Upper lobe of right lung (tissue), 1 donor: Measurements from ENCODE around the gene SUCO. TPM values are rescaled to one million over a fixed set of nuclear protein-coding genes. Genes with fewer than 3 reads are reported as not detected.

Source experiments
- ATAC-seq: fragments of 200-7000 bp; cut with Tn5 transposase; one replicate; pipeline ENCODE4 v1.9.1; 2020; ENCODE audit warnings: mild to moderate bottlenecking, moderate library complexity
- DNase-seq: peaks from one replicate; pipeline ENCODE4 v3.0.0-alpha.2; 2020
- H3K27ac ChIP-seq: fragments of 200-600 bp; one replicate; pipeline ENCODE4 v1.8.0; 2022
- H3K27me3 ChIP-seq: fragments of 200-600 bp; one replicate; pipeline ENCODE4 v1.8.0; 2022; ENCODE audit warnings: mild to moderate bottlenecking
- H3K36me3 ChIP-seq: fragments of 200-600 bp; one replicate; pipeline ENCODE4 v1.8.0; 2022
- H3K4me1 ChIP-seq: fragments of 200-600 bp; one replicate; pipeline ENCODE4 v1.8.0; 2022
- H3K4me3 ChIP-seq: fragments of 200-600 bp; one replicate; pipeline ENCODE4 v1.8.0; 2022; ENCODE audit warnings: mild to moderate bottlenecking
- H3K9me3 ChIP-seq: fragments of 200-600 bp; one replicate; pipeline ENCODE4 v1.8.0; 2022
- intact Hi-C: fragments of 100-400 bp; cut with DNase I; formaldehyde crosslinking; loops from one replicate; pipeline ENCODE4 v1.11.0; 2022
- total RNA-seq: library from RNA; stranded (reverse); fragmentation: NEBNext Ultra II Directional; extraction: Animal tissue kit (Norgen Biotek cat#: 25700); gene quantifications from one replicate; pipeline ENCODE4 v1.2.1, GENCODE V29; 2021
- TF ChIP-seq, protein P1 (sequence below): fragments of 200-600 bp; IDR thresholded peaks from one replicate; pipeline ENCODE4 v1.8.0; 2022; ENCODE audit warnings: antibody characterized with exemption
- donor health status: DM: no; HTN: yes; CAD: no; lungs with severe emphysema.

SUCO gene
- total RNA-seq, 1 donor from 2014 or later: 34.1 TPM

DNA sequence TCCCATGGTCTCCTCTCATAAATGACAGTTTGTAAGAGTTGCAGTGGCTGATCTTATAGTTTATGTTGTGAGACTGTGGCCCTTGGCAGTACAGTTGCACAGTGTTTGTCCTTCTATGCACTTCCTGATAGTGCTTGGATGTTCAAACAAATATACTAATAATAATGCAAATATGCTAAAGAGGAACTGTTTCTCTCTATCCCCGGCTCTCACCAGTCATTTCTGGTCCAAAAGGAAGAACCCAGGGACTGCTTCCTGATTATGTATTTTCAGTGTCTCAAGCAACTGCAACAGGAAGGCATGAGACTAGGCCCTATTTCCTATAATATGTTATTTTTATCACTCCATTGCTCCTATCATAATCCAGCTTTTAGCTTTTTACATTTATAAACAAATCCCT lies 17.0 kb upstream of the SUCO start:
- ATAC-seq: peak; percentile 76
- DNase-seq: no peak
- intact Hi-C loops: no loop called here
- TF ChIP-seq, protein P1, sequence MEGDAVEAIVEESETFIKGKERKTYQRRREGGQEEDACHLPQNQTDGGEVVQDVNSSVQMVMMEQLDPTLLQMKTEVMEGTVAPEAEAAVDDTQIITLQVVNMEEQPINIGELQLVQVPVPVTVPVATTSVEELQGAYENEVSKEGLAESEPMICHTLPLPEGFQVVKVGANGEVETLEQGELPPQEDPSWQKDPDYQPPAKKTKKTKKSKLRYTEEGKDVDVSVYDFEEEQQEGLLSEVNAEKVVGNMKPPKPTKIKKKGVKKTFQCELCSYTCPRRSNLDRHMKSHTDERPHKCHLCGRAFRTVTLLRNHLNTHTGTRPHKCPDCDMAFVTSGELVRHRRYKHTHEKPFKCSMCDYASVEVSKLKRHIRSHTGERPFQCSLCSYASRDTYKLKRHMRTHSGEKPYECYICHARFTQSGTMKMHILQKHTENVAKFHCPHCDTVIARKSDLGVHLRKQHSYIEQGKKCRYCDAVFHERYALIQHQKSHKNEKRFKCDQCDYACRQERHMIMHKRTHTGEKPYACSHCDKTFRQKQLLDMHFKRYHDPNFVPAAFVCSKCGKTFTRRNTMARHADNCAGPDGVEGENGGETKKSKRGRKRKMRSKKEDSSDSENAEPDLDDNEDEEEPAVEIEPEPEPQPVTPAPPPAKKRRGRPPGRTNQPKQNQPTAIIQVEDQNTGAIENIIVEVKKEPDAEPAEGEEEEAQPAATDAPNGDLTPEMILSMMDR: no peak
- H3K4me3 ChIP-seq: no peak overlapping the region
- H3K36me3 ChIP-seq: no peaks in the 10 kb centered on the region
- H3K9me3 ChIP-seq: no peaks in the 10 kb centered on the region
- no peak overlapping the region for H3K27ac ChIP-seq
- H3K27me3 ChIP-seq: no peaks in the 10 kb centered on the region
- peaks cover 5% of the 10 kb centered on the region for H3K4me1 ChIP-seq

DNA sequence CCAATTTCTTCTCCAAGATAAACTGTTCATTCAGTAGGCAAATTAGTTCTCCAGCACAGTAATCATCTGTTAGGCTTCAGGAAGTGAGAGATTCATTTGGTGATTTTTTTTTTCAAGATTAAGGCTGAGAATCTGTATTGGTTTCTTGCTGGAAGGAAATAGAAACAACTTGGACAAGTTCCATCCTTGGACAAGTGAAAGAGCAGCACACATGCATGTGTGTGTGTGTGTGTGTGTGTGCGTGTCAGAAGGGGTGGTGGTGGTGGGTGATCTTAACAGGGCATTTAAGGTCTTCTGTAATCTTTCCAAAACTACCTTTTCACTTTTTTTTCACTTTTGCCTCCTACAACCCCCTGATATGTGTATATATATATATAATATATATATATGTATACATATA lies 15.9 kb upstream of the SUCO start:
- Histone ChIP-seq H3K27me3 (no peaks in the 10 kb centered on the region), H3K4me1 (peaks cover 5% of the 10 kb centered on the region), H3K4me3 (no peak overlapping the region), H3K36me3 (no peaks in the 10 kb centered on the region), H3K27ac (no peak overlapping the region), H3K9me3 (no peaks in the 10 kb centered on the region)
- TF ChIP-seq, protein P1: no peak
- no peak for DNase-seq
- no peak for ATAC-seq
- intact Hi-C loops: no loop called here

DNA sequence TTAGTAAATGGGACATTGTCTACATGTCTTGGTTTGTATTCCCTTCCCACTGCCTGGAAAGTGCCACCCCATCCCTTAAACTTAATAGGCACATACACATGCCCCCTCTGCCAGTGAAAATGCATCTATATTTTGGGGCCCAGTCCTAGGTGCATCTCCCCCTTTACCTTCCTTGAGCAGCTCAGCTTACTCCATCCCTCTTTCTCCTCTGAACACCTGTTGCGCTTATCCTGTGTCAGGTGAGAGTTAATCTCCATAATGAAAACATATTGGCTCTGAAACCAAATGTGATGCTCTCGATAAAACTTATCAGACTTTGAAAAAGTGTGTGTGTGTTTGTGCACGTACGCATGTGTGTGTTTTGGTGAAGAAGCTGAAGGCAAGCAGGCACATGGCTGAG lies 15.4 kb upstream of the SUCO start:
- no peak overlapping the region for H3K27ac ChIP-seq
- H3K4me1 ChIP-seq: peaks cover 5% of the 10 kb centered on the region
- intact Hi-C loops: no loop called here
- TF ChIP-seq, protein P1: no peak
- no peaks in the 10 kb centered on the region for H3K9me3 ChIP-seq
- H3K27me3 ChIP-seq: no peaks in the 10 kb centered on the region
- H3K36me3 ChIP-seq: no peaks in the 10 kb centered on the region
- no peak for DNase-seq
- H3K4me3 ChIP-seq: no peak overlapping the region
- ATAC-seq: no peak

GRCh38 chr1:172529304-172529703 lies 3.6 kb upstream of the SUCO start:
- no peak overlapping the region for H3K4me3 ChIP-seq
- H3K27ac ChIP-seq: no peak overlapping the region
- peaks cover 9% of the 10 kb centered on the region for H3K4me1 ChIP-seq
- no peaks in the 10 kb centered on the region for H3K36me3 ChIP-seq
- no peak for DNase-seq
- H3K9me3 ChIP-seq: no peaks in the 10 kb centered on the region
- H3K27me3 ChIP-seq: no peaks in the 10 kb centered on the region
- intact Hi-C loops: no loop called here
- TF ChIP-seq, protein P1: no peak
- ATAC-seq: no peak

- H3K4me3 ChIP-seq: no peak overlapping the region
- peaks cover 15% of the 10 kb centered on the region for H3K4me1 ChIP-seq
- ATAC-seq (no peak), DNase-seq (no peak)
- no peaks in the 10 kb centered on the region for H3K36me3 ChIP-seq
- TF ChIP-seq, protein P1: no peak
- H3K9me3 ChIP-seq: no peaks in the 10 kb centered on the region
- no peaks in the 10 kb centered on the region for H3K27me3 ChIP-seq
- intact Hi-C loops: no loop called here
- no peak overlapping the region for H3K27ac ChIP-seq
Observed at GRCh38 chr1:172530000-172530399, 3.0 kb upstream of the SUCO start.

- no peaks in the 10 kb centered on the region for H3K9me3 ChIP-seq
- H3K27me3 ChIP-seq: no peaks in the 10 kb centered on the region
- DNase-seq: no peak
- H3K4me3 ChIP-seq: peak overlapping the region; percentile 93
- H3K36me3 ChIP-seq: no peaks in the 10 kb centered on the region
- intact Hi-C loops: no loop called here
- ATAC-seq: no peak
- peak overlapping the region; percentile 99 for H3K27ac ChIP-seq
- TF ChIP-seq, protein P1: no peak
- peaks cover 28% of the 10 kb centered on the region for H3K4me1 ChIP-seq
Observed at GRCh38 chr1:172531412-172532182, 1.4 kb upstream of the SUCO start.
